Trophoblast cell (in vitro differentiated cells and primary cell): Measurements from ENCODE around the gene ZNF827.
A peak's percentile ranks its signal among the peaks of the same experiment; 100 is the strongest.

Experiments used
- DNase-seq, 2 donors: peaks; one replicate each; pipeline ENCODE4 v3.0.0-alpha.2; 2016
- H2AFZ ChIP-seq: 2 replicates; pipeline ENCODE4 v1.6.1; 2013; ENCODE audit warnings: low read length, moderate library complexity, mild to moderate bottlenecking; ENCODE audit not compliant: insufficient read depth, poor library complexity
- H2AK5ac ChIP-seq: 2 replicates; pipeline ENCODE4 v1.6.1; 2013; ENCODE audit warnings: mild to moderate bottlenecking, low read length
- H2BK120ac ChIP-seq: 2 replicates; pipeline ENCODE4 v1.6.1; 2013; ENCODE audit warnings: low read length, mild to moderate bottlenecking, moderate library complexity; ENCODE audit not compliant: insufficient read depth, poor library complexity
- H2BK12ac ChIP-seq: 2 replicates; pipeline ENCODE4 v1.6.1; 2013; ENCODE audit warnings: mild to moderate bottlenecking, low read length, moderate library complexity
- H2BK5ac ChIP-seq: 2 replicates; pipeline ENCODE4 v1.6.1; 2013; ENCODE audit warnings: low read length, low read depth, moderate library complexity, mild to moderate bottlenecking; ENCODE audit not compliant: poor library complexity
- H3K14ac ChIP-seq: 2 replicates; pipeline ENCODE4 v1.6.1; 2013; ENCODE audit warnings: mild to moderate bottlenecking, low read length
- H3K18ac ChIP-seq: 2 replicates; pipeline ENCODE4 v1.6.1; 2013; ENCODE audit warnings: mild to moderate bottlenecking, low read length
- H3K23ac ChIP-seq: 2 replicates; pipeline ENCODE4 v1.6.1; 2013; ENCODE audit warnings: low read length
- H3K27ac ChIP-seq: 2 replicates; pipeline ENCODE4 v1.5.1; 2013; ENCODE audit warnings: low read depth, mild to moderate bottlenecking, inconsistent platforms, low read length, moderate library complexity
- H3K27me3 ChIP-seq: 2 replicates; pipeline ENCODE4 v1.6.1; 2013; ENCODE audit warnings: inconsistent platforms, mild to moderate bottlenecking, low read length, moderate library complexity; ENCODE audit not compliant: insufficient read depth
- H3K36me3 ChIP-seq, 2 experiments: 1 replicate in 1 of 2; 2 replicates in 1 of 2; pipeline ENCODE4 v1.6.1; 2013; ENCODE audit warnings: low read length in 2 of 2, mild to moderate bottlenecking in 2 of 2, moderate library complexity in 1 of 2; ENCODE audit not compliant: insufficient read depth in 2 of 2, control insufficient read depth in 1 of 2
- H3K4ac ChIP-seq: 2 replicates; pipeline ENCODE4 v1.6.1; 2013; ENCODE audit warnings: low read depth, mild to moderate bottlenecking, low read length, moderate library complexity
- H3K4me1 ChIP-seq, 2 experiments: 1 replicate in 1 of 2; 2 replicates in 1 of 2; pipeline ENCODE4 v1.6.1; 2013; ENCODE audit warnings: low read length in 2 of 2, mild to moderate bottlenecking in 2 of 2, moderate library complexity in 1 of 2; ENCODE audit not compliant: insufficient read depth in 2 of 2, control insufficient read depth in 1 of 2
- H3K4me2 ChIP-seq: 2 replicates; pipeline ENCODE4 v1.6.1; 2013; ENCODE audit warnings: inconsistent platforms, mild to moderate bottlenecking, low read length, moderate library complexity
- H3K4me3 ChIP-seq: 2 replicates; pipeline ENCODE4 v1.5.1; 2013; ENCODE audit warnings: mild to moderate bottlenecking, low read depth, low read length, inconsistent platforms
- H3K79me1 ChIP-seq: one replicate; pipeline ENCODE4 v1.6.1; 2013; ENCODE audit warnings: low read length
- H3K79me2 ChIP-seq: 2 replicates; pipeline ENCODE4 v1.6.1; 2013; ENCODE audit warnings: low read length, mild to moderate bottlenecking; ENCODE audit not compliant: control insufficient read depth, insufficient read depth, poor library complexity
- H3K9ac ChIP-seq: 2 replicates; pipeline ENCODE4 v1.6.1; 2013; ENCODE audit warnings: mild to moderate bottlenecking, low read length
- H3K9me3 ChIP-seq: 2 replicates; pipeline ENCODE4 v1.6.1; 2013; ENCODE audit warnings: low read depth, mild to moderate bottlenecking, control low read depth, inconsistent platforms, low read length; ENCODE audit not compliant: insufficient read depth
- H4K12ac ChIP-seq: 2 replicates; pipeline ENCODE4 v1.6.1; 2013; ENCODE audit warnings: low read depth, mild to moderate bottlenecking, low read length, moderate library complexity
- H4K8ac ChIP-seq: 2 replicates; pipeline ENCODE4 v1.6.1; 2013; ENCODE audit warnings: low read depth, mild to moderate bottlenecking, low read length, moderate library complexity
- H4K91ac ChIP-seq: one replicate; pipeline ENCODE4 v1.6.1; 2013; ENCODE audit warnings: low read depth, mild to moderate bottlenecking, low read length, moderate library complexity
- WGBS: extraction: QIAGEN DNeasy Blood & Tissue Kit; methylation state at CpG from one replicate; pipeline ENCODE4 v1.1.7; 2013; ENCODE audit warnings: missing lambda C conversion rate; ENCODE audit not compliant: insufficient read length, insufficient coverage; ENCODE audit errors: extremely low coverage; 5-methylcytosine and 5-hydroxymethylcytosine counted together

The ZNF827 gene

GRCh38 chr4:145931403-145931802 is 7.2 kb downstream of the ZNF827 start:
- Histone ChIP-seq H3K18ac (no peak overlapping the region), H3K4ac (no peak overlapping the region), H2BK5ac (no peak overlapping the region), H4K8ac (no peak overlapping the region), H4K12ac (no peak overlapping the region), H2BK12ac (no peak overlapping the region), H3K9me3 (no peaks in the 10 kb centered on the region), H2AFZ (no peak overlapping the region), H4K91ac (no peak overlapping the region), H3K27ac (no peak overlapping the region), H3K9ac (no peak overlapping the region), H3K4me2 (no peak overlapping the region), H3K14ac (no peak overlapping the region), H3K23ac (no peak overlapping the region), H3K79me2 (peaks cover 7% of the 10 kb centered on the region), H3K36me3 (no peaks in the 10 kb centered on the region), H2BK120ac (no peak overlapping the region), H3K27me3 (no peaks in the 10 kb centered on the region), H3K79me1 (peaks cover 6% of the 10 kb centered on the region), H2AK5ac (no peak overlapping the region), H3K4me3 (no peak overlapping the region), H3K4me1 (peaks cover 0 to 3% of the 10 kb centered on the region in 2 experiments)
- no CpG with 5 or more reads among the region's 2 CpGs for WGBS
- no peak for DNase-seq

DNA sequence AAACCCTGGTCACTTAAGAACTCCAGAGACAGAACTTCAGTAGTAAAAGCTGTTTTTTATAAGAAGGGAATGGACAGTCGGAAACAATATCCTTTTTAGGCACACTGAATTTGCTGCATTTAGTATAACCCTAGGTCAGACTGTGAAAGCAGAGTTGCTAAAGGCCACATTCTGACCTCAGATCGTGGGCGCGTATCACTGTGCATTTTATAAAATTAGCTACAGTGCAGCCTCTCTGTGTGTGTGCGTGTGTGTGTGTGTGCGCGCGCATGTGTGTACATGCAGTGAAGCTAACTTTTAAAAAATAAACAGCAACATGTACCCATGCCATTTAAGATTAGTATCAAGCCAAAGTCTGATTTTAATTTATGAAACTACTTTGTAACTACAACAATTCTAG is 8.0 kb downstream of the ZNF827 start:
- Histone ChIP-seq H3K4me1 (peaks cover 0 to 1% of the 10 kb centered on the region in 2 experiments), H3K27me3 (no peaks in the 10 kb centered on the region), H2BK12ac (no peak overlapping the region)

GRCh38 chr4:145929415-145930178 is 9.0 kb downstream of the ZNF827 start:
- no peak overlapping the region for H2AK5ac ChIP-seq
- H3K79me2 ChIP-seq, result peaks cover 2% of the 10 kb centered on the region
- no peak overlapping the region for H3K4me3 ChIP-seq
- no peak overlapping the region for H4K8ac ChIP-seq
- H2AFZ ChIP-seq, result no peak overlapping the region
- no peak overlapping the region for H3K27ac ChIP-seq
- no peak for DNase-seq
- no peaks in the 10 kb centered on the region for H3K36me3 ChIP-seq
- H3K14ac ChIP-seq, result no peak overlapping the region
- no peak overlapping the region for H3K9ac ChIP-seq
- no peak overlapping the region for H3K23ac ChIP-seq
- no peaks in the 10 kb centered on the region for H3K9me3 ChIP-seq
- no peak overlapping the region for H2BK12ac ChIP-seq
- no peaks in the 10 kb centered on the region for H3K27me3 ChIP-seq
- H3K4me2 ChIP-seq, result no peak overlapping the region
- no peak overlapping the region for H2BK5ac ChIP-seq
- H4K12ac ChIP-seq, result no peak overlapping the region
- H4K91ac ChIP-seq, result no peak overlapping the region
- H3K4me1 ChIP-seq, result no peaks in the 10 kb centered on the region
- no peak overlapping the region for H3K18ac ChIP-seq
- H2BK120ac ChIP-seq, result no peak overlapping the region
- H3K4ac ChIP-seq, result no peak overlapping the region
- no peaks in the 10 kb centered on the region for H3K79me1 ChIP-seq
- WGBS, result no CpG with 5 or more reads among the region's 2 CpGs

More for the DNA sequence above, 8.0 kb downstream of the ZNF827 start:
- no peak overlapping the region for H3K9ac ChIP-seq
- no peak overlapping the region for H2BK5ac ChIP-seq
- no peak overlapping the region for H3K23ac ChIP-seq
- no peak overlapping the region for H4K12ac ChIP-seq
- H4K91ac ChIP-seq, result no peak overlapping the region
- H3K18ac ChIP-seq, result no peak overlapping the region
- no peaks in the 10 kb centered on the region for H3K79me1 ChIP-seq
- DNase-seq, result no peak
- H2BK120ac ChIP-seq, result no peak overlapping the region
- no peak overlapping the region for H3K4me2 ChIP-seq
- H3K79me2 ChIP-seq, result peaks cover 3% of the 10 kb centered on the region
- WGBS, result no CpG with 5 or more reads among the region's 8 CpGs
- no peak overlapping the region for H2AFZ ChIP-seq
- no peaks in the 10 kb centered on the region for H3K9me3 ChIP-seq
- H2AK5ac ChIP-seq, result no peak overlapping the region
- no peak overlapping the region for H3K4ac ChIP-seq
- H4K8ac ChIP-seq, result no peak overlapping the region
- no peak overlapping the region for H3K27ac ChIP-seq
- no peak overlapping the region for H3K4me3 ChIP-seq
- no peaks in the 10 kb centered on the region for H3K36me3 ChIP-seq
- no peak overlapping the region for H3K14ac ChIP-seq

GRCh38 chr4:145928748-145929147 is 9.9 kb downstream of the ZNF827 start:
- Histone ChIP-seq H3K14ac (no peak overlapping the region), H4K8ac (no peak overlapping the region), H3K4me2 (no peak overlapping the region)

More at GRCh38 chr4:145928748-145929147, 9.9 kb downstream of the ZNF827 start:
- H3K27ac ChIP-seq, result no peak overlapping the region
- H3K4me1 ChIP-seq, result no peaks in the 10 kb centered on the region
- no peak overlapping the region for H3K4ac ChIP-seq
- H3K36me3 ChIP-seq, result no peaks in the 10 kb centered on the region
- H3K4me3 ChIP-seq, result peak overlapping the region; percentile 44
- no peak overlapping the region for H2BK5ac ChIP-seq
- H4K91ac ChIP-seq, result no peak overlapping the region
- H2AK5ac ChIP-seq, result no peak overlapping the region
- H4K12ac ChIP-seq, result no peak overlapping the region
- no peak overlapping the region for H3K23ac ChIP-seq
- no CpG with 5 or more reads among the region's 8 CpGs for WGBS
- no peak overlapping the region for H3K18ac ChIP-seq
- no peak overlapping the region for H2AFZ ChIP-seq
- H2BK12ac ChIP-seq, result no peak overlapping the region
- H3K27me3 ChIP-seq, result no peaks in the 10 kb centered on the region
- H2BK120ac ChIP-seq, result no peak overlapping the region
- H3K79me2 ChIP-seq, result no peaks in the 10 kb centered on the region
- H3K9me3 ChIP-seq, result no peaks in the 10 kb centered on the region
- DNase-seq, result no peak
- no peaks in the 10 kb centered on the region for H3K79me1 ChIP-seq
- no peak overlapping the region for H3K9ac ChIP-seq
